Ascending aorta (tissue), 2 donors: ENCODE measurements around the gene AGTR2. TPM values are rescaled to one million over a fixed set of nuclear protein-coding genes. Genes with fewer than 3 reads are reported as not detected.
"Not testable (repeated sequence)": the region's sequence is repeated elsewhere in the genome, so short reads cannot be mapped to it uniquely, and the experiment has no call there.

ENCODE experiments used
- DNase-seq, 2 donors: peaks; one replicate each; pipeline ENCODE4 v3.0.0-alpha.2; 2019; ENCODE audit warnings: low spot score in 2 of 2
- H3K27ac ChIP-seq, 2 donors: fragments of 200-600 bp; sonication (generic); one replicate each; pipeline ENCODE4 v1.5.1; 2016 to 2017; ENCODE audit warnings: mild to moderate bottlenecking in 1 of 2
- H3K27me3 ChIP-seq: fragments of 200-600 bp; sonication (generic); one replicate; pipeline ENCODE4 v1.5.1; 2017
- H3K36me3 ChIP-seq, 2 donors: fragments of 200-600 bp; sonication (generic); one replicate each; pipeline ENCODE4 v1.5.1; 2016
- H3K4me1 ChIP-seq, 2 donors: fragments of 200-600 bp; sonication (generic); one replicate each; pipeline ENCODE4 v1.5.1; 2016 to 2017; ENCODE audit warnings: mild to moderate bottlenecking in 1 of 2
- H3K4me3 ChIP-seq, 2 donors: fragments of 200-600 bp; sonication (generic); one replicate each; pipeline ENCODE4 v1.5.1; 2016 to 2017; ENCODE audit warnings: mild to moderate bottlenecking in 1 of 2
- H3K9me3 ChIP-seq, 2 donors: fragments of 200-600 bp; sonication (generic); one replicate each; pipeline ENCODE4 v1.5.1; 2016
- CTCF ChIP-seq, 3 experiments: fragments of 200-600 bp in 2 of 3; fragments of 450-650 bp in 1 of 3; sonication (generic) in 2 of 3; IDR thresholded peaks; one replicate each; pipeline ENCODE4 v1.5.1; 2016 to 2019; ENCODE audit warnings: antibody characterized with exemption in 3 of 3, mild to moderate bottlenecking in 1 of 3, moderate library complexity in 1 of 3
- intact Hi-C: fragments of 100-400 bp; cut with DNase I; formaldehyde crosslinking; loops from one replicate; pipeline ENCODE4 v1.15.1; 2023
- total RNA-seq: library from RNA; depleted of rRNA; stranded (reverse); fragments of >200 nt; gene quantifications from one replicate; pipeline ENCODE4 v1.1.0, GENCODE V29; 2016

AGTR2 gene
- not detected for total RNA-seq

- H3K27ac ChIP-seq: no peak within 1 kb of the TSS
- no peak within 1 kb of the TSS for H3K4me3 ChIP-seq
- H3K36me3 ChIP-seq: no peaks in the 10 kb centered on the region
- H3K4me1 ChIP-seq: no peaks in the 10 kb centered on the region
- DNase-seq: no peak
- no peak for TF ChIP-seq CTCF (IDR thresholded peaks at IDR 0.05)
- H3K27me3 ChIP-seq: no peaks in the 10 kb centered on the region
- intact Hi-C loops: no loop called here
- H3K9me3 ChIP-seq: no peaks in the 10 kb centered on the region
Measured at GRCh38 chrX:116170511-116170910, at the start of gene AGTR2. Gene AGTR2, plus strand, starts transcription at chrX:116170744. Its CDS starts 1,537 bp downstream, at chrX:116172281.

GRCh38 chrX:116135277-116135676 is 35.3 kb upstream of the AGTR2 start:
- no peak for TF ChIP-seq CTCF (IDR thresholded peaks at IDR 0.05)
- no peak for DNase-seq
- Histone ChIP-seq H3K4me3 (no peak overlapping the region), H3K36me3 (no peaks in the 10 kb centered on the region), H3K9me3 (no peaks in the 10 kb centered on the region), H3K27me3 (no peaks in the 10 kb centered on the region), H3K27ac (no peak overlapping the region), H3K4me1 (no peaks in the 10 kb centered on the region)
- intact Hi-C loops: no loop called here

GRCh38 chrX:116141270-116141669 is 29.3 kb upstream of the AGTR2 start:
- H3K4me3 ChIP-seq, intact Hi-C loops, H3K9me3 ChIP-seq, H3K27me3 ChIP-seq, H3K27ac ChIP-seq, DNase-seq, H3K4me1 ChIP-seq, H3K36me3 ChIP-seq: not testable (repeated sequence)

GRCh38 chrX:116142976-116143375 is 27.6 kb upstream of the AGTR2 start:
- Histone ChIP-seq H3K9me3 (no peaks in the 10 kb centered on the region), H3K27me3 (no peaks in the 10 kb centered on the region), H3K4me3 (no peak overlapping the region), H3K27ac (no peak overlapping the region), H3K4me1 (no peaks in the 10 kb centered on the region), H3K36me3 (no peaks in the 10 kb centered on the region)
- DNase-seq: no peak
- intact Hi-C loops: no loop called here
- TF ChIP-seq CTCF (IDR thresholded peaks at IDR 0.05): no peak

GRCh38 chrX:116172976-116173375 is 2.4 kb downstream of the AGTR2 start:
- Histone ChIP-seq H3K9me3 (no peaks in the 10 kb centered on the region), H3K36me3 (no peaks in the 10 kb centered on the region), H3K27ac (no peak overlapping the region), H3K4me1 (no peaks in the 10 kb centered on the region), H3K4me3 (no peak overlapping the region), H3K27me3 (no peaks in the 10 kb centered on the region)
- intact Hi-C loops: no loop called here
- no peak for TF ChIP-seq CTCF (IDR thresholded peaks at IDR 0.05)
- DNase-seq: no peak

GRCh38 chrX:116181300-116181699 is 10.8 kb downstream of the AGTR2 start:
- Histone ChIP-seq H3K27me3 (no peaks in the 10 kb centered on the region), H3K4me3 (no peak overlapping the region), H3K36me3 (no peaks in the 10 kb centered on the region), H3K27ac (no peak overlapping the region), H3K4me1 (no peaks in the 10 kb centered on the region), H3K9me3 (no peaks in the 10 kb centered on the region)
- no peak for DNase-seq
- intact Hi-C loops: no loop called here
- TF ChIP-seq CTCF (IDR thresholded peaks at IDR 0.05): no peak
